ENCODE data around the gene ITPKB.

ITPKB gene

GRCh38 chr1:226607821-226608220 is 131.3 kb downstream of the ITPKB start:
- no peak overlapping the region for H3K4me3 Mint-ChIP-seq
- H3K27me3 Mint-ChIP-seq (ENCODE audit: low read depth, poor library complexity): peaks cover 8% of the 10 kb centered on the region
- no peaks in the 10 kb centered on the region for H3K9me3 Mint-ChIP-seq
- no peaks in the 10 kb centered on the region for H3K36me3 Mint-ChIP-seq (ENCODE audit: low read depth)
- no peak for DNase-seq
- no peak overlapping the region for H3K27ac Mint-ChIP-seq
- no peak for TF ChIP-seq CTCF (IDR thresholded peaks at IDR 0.05)
- peaks cover 40% of the 10 kb centered on the region for H3K4me1 Mint-ChIP-seq

DNA sequence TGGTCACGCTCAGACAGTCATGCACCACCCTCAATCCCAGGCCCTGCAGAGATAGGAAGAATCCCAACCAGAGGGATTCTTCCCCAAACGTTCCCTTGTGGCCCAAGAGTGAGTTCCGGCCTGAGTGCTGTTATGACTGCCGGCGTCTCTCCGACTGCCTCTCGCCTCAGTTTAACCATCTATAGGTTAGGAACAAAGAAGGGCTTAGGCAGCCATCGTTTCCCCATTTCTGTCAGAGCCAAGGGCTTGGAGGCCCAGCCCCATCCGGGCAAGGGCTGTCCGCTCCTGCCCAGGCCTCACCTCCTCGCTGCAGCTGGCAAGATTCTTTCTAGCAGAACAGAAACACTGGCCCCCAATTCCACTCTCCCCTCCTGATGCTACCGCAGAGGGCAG is 131.8 kb downstream of the ITPKB start:
- peaks cover 7% of the 10 kb centered on the region for H3K27me3 Mint-ChIP-seq (ENCODE audit: low read depth, poor library complexity)
- H3K4me3 Mint-ChIP-seq: no peak overlapping the region
- peaks cover 45% of the 10 kb centered on the region for H3K4me1 Mint-ChIP-seq
- DNase-seq: no peak
- TF ChIP-seq CTCF (IDR thresholded peaks at IDR 0.05): no peak
- no peak overlapping the region for H3K27ac Mint-ChIP-seq
- no peaks in the 10 kb centered on the region for H3K36me3 Mint-ChIP-seq (ENCODE audit: low read depth)
- no peaks in the 10 kb centered on the region for H3K9me3 Mint-ChIP-seq

GRCh38 chr1:226606311-226607267 is 132.5 kb downstream of the ITPKB start:
- H3K4me1 Mint-ChIP-seq: peaks cover 49% of the 10 kb centered on the region
- H3K27ac Mint-ChIP-seq: no peak overlapping the region
- no peak for TF ChIP-seq CTCF (IDR thresholded peaks at IDR 0.05)
- no peak for DNase-seq
- H3K36me3 Mint-ChIP-seq (ENCODE audit: low read depth): no peaks in the 10 kb centered on the region
- peaks cover 6% of the 10 kb centered on the region for H3K27me3 Mint-ChIP-seq (ENCODE audit: low read depth, poor library complexity)
- H3K4me3 Mint-ChIP-seq: no peak overlapping the region
- no peaks in the 10 kb centered on the region for H3K9me3 Mint-ChIP-seq

GRCh38 chr1:226605318-226605950 is 133.6 kb downstream of the ITPKB start:
- Mint-ChIP-seq H3K27me3 (ENCODE audit: low read depth, poor library complexity) (peaks cover 8% of the 10 kb centered on the region), H3K4me1 (peaks cover 60% of the 10 kb centered on the region), H3K36me3 (ENCODE audit: low read depth) (no peaks in the 10 kb centered on the region), H3K9me3 (no peaks in the 10 kb centered on the region), H3K4me3 (no peak overlapping the region), H3K27ac (no peak overlapping the region)
- no peak for TF ChIP-seq CTCF (IDR thresholded peaks at IDR 0.05)
- DNase-seq: no peak

DNA sequence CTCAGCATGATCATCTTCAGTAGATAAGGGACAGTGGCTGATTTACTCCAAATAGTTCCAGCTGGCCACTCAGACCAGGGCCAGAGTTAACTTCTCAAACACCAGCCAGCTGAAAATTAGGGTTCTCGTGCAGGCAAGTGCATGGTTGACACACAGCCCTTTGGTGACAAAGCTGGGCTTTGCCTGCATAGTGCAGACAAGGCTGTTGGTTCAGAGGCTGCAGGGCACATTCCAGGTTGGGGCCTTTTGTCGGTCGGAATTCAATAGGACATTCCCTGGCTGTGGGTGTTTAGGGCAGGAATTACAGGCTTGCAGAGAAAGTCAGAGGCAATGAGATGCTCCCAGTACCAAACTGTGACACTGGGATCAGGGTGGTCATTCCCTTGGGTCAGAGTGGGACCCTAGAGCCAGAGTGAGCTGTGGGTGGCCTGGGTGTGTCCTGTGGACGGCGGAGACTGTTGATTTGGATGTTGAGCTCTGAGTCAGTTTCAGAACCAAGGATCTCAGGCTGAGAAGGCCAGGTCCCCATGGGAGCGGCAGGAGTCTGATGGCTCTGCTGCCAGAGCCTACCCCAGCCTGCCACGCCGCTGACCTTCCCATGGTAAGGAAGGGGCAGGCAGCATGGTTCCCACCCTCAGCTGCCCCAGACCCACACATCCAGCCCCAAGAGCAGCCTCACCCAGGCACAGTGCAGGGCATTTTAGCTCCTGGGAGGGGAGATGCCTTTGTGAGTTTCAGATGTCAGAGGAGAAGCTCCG is 134.3 kb downstream of the ITPKB start:
- peak overlapping the region; percentile 25 for H3K4me3 Mint-ChIP-seq
- H3K27ac Mint-ChIP-seq: peak overlapping the region; percentile 75
- no peak for DNase-seq
- no peaks in the 10 kb centered on the region for H3K9me3 Mint-ChIP-seq
- peaks cover 8% of the 10 kb centered on the region for H3K27me3 Mint-ChIP-seq (ENCODE audit: low read depth, poor library complexity)
- H3K36me3 Mint-ChIP-seq (ENCODE audit: low read depth): no peaks in the 10 kb centered on the region
- H3K4me1 Mint-ChIP-seq: peaks cover 60% of the 10 kb centered on the region
- TF ChIP-seq CTCF (IDR thresholded peaks at IDR 0.05): no peak
